SIG-M5 treated with dmso at 0.1 percent for 504 hours (cell line): ENCODE results near the gene OR2T8.

Experiments used
- DNase-seq: peaks from one replicate; lab custom pipeline; 2025; ENCODE audit not compliant: unreplicated experiment; lab: John Stamatoyannopoulos, UW

OR2T8 gene

GRCh38 chr1:247961791-247962190 is 41.7 kb downstream of the OR2T8 start:
- DNase-seq = no peak

DNA sequence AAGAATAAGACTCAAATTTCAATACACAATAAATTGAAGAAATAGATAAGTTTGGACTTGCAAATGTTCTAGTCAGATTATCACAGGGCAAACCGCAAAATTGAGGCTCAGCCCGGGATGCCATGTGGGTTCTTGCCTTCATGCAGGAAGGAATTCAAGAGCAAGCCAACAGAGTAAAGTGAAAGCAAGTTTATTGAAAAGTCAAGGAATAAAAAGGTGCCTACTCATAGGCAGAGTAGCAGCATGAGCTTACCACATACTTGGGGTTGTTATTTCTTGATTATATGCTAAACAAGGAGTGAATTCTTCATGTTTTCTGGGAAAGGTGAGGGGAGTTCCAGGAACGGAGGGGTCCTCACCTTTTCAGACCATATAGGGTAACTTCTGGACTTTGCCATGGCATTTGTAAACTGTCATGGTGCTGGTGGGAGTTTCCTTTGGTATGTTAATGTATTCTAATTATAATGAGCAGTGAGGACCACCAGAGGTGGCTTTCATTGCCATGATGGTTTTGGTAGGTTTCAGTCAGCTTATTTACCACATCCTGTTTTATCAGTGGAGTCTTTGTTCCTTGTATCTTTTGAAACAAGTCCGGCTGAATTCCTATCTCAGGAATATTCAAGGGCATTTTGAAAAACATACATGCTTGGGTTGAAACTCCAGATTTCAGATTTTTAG is 43.0 kb downstream of the OR2T8 start:
- DNase-seq = no peak

DNA sequence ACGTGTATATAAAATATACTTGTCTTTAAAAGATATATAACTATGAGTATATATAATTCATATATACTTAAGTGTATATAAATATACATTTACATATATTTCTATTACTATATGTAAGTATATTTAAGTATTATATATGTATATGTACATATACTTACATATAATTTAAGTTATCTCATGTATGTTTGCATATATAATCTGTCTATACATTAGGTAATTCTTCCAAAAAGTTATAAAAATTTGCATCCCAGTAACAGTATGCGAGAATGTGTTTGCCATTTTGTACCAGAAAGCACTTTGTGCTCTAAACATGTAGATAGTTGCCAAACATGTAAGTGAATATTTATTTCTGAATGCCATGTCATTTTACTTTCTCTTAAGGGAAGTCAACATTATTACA is 44.9 kb downstream of the OR2T8 start, which contains the start of gene OR2AK2:
TSS of gene OR2AK2 (plus strand) at position 301 of the 400 bp plus-strand sequence. CDS start 144 bp downstream, outside the sequence.
- DNase-seq = no peak

- DNase-seq = no peak
Measured at GRCh38 chr1:247966532-247967204, 46.6 kb downstream of the OR2T8 start.
